ENCODE data around the gene GAPDHS. TPM values are rescaled to one million over a fixed set of nuclear protein-coding genes. Genes with fewer than 3 reads are reported as not detected.

The GAPDHS gene
- total RNA-seq, 1 experiment from 2014 or later: not detected

DNA sequence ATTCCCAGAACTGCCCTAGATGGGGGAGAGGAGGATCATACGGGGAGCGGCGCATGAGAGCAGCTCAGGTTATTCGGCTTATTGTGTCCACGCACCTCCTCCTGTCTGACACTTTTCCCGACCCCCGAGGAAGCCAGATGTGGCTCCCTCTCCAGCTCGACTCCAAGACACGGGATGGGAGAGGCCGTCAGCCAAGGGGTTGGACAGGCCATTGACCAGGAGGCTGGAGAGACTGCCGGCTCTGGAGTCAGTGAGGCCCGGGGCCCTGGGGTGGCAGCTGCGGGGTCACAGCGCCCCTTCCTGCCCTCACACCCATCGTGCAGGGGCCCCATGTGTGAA is 22.7 kb upstream of the GAPDHS start:
- DNase-seq (ENCODE audit: low spot score): no peak

DNA sequence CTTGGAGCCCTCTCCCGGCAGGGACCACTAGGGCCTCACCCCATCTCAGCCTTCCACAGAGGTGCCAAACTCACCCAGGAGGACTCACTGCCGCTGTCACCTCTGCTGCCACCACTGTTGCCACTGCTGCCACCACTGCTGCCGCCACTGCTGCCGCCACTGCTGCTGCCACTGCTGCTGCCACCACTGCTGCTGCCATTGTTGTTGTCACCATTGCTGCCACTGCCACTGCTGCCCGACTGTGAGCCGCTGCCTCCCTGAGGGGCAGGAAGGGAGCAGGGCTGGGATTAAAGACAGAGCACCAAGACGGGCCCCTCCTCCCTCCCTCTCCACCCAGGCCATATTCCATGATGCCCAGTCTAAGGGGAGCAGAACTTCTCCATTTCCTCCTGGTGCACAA is 21.9 kb upstream of the GAPDHS start:
- DNase-seq (ENCODE audit: low spot score): no peak

DNA sequence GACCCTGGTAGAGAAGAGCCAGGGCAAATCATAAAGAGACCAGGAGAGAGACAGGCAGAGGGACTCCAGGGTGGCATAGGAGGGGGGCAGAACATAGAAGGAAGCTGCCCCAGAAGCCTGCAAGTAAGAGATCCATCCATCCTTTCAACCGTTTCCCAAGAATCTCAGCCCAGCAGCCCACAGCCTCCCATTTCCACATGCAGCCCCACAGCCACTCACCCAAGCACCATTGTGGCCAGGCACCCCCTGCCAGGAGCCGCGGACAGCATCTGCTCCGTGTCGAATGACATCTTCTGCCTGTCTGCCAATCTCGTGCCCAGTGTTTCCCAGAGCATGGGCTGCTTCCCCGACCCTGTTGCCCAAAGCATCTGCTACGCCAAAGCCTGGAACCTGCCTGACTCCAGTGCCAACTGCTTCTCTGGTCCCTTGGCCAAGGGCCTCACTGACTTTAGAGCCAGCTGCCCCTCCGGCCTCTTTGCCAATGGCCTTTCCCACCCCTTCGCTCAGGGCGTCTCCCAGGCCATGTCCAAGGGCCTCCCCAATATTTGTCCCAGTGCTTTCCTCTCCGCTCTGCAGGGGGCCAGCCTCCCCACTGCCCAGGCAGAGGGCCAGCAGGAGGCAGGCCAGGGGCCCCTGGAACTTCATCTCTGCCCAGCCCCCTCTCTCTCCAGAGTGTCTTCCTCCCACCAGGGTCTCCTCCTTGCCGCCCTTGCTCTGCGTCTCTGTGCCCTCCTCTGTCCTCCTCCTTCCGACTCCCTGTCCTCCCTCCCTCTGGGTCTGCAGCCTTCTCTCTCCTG is 20.2 kb upstream of the GAPDHS start:
- no peak for DNase-seq (ENCODE audit: low spot score)

DNA sequence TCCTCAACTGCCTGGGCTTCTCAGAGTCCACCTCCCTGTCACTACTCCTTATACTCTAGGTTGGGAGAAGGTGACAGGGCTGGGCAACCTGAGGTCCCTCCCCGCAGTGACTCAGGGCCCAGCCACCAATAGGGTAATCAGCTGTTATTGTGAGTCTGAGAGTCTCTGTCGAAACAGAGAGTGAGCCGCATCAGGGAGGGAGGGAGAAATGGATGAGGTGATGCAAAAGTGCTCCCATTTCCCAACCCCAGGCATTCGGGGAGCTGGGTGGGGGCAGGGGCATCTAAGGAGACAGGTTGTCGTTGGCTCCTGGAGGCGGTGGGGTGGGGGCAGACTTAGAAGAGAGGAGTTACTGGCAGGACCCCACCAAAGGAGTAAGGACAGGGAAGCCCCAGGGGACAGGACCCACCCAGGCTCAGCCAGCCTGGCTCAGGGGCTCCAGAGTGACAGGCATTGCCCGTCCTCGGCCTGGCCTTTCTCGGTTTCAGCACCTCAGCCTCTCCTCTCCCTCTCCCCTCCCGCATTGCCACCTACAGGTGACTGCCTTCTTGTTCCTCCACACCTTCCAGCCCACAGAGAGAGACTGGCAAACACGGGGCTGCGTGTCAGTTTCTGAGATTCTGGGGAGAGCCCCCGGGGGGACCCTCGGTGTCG is 19.5 kb upstream of the GAPDHS start, which contains the start of gene DMKN:
DMKN (minus strand) TSS at position 22 of the 654 bp plus-strand sequence. CDS start 174 bp downstream, outside the sequence.
- DNase-seq (ENCODE audit: low spot score): no peak

DNA sequence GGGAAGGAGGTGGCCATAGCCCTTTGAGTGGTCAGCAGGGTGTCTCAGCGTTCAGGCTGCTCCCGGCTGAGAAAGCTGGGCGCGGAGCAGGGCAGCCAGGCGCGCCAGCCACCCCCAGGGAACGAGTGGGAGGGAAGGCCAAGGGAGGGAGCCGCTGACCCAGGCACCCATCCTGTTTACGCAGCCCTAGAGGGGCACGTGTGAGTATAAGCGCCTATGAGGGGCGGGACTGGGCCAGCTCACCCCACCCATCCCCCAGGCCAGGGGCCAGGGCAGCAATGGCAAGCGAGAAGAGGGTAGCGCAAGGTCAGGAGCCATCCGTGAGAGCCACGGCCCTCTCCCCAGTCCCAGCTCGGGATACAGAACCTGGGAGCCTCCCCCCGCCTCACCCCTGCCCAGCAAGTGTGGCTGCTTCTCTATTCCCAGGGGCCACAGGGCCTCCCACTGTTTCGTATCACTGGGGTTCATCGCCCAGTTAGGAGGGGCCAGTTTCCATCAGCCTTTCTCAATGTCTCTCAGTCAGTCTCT is 18.9 kb upstream of the GAPDHS start:
- DNase-seq (ENCODE audit: low spot score): no peak

DNA sequence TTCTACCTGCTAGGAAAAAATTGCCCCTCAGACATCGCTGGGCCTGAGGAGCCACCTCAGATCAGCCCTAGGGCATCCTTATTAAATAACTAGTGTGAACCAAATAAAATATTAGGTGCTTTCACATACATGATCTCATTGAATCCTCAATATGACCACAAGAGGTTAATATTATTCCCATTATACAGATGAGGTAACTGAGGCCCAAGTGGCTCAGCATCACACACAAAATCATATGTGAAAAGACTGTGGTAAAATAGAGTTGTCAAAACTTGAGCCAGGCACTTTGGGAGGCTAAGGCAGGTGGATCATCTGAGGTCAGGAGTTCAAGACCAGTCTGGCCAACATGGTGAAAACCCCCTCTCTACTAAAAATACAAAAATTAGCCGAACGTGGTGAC is 16.9 kb upstream of the GAPDHS start:
- DNase-seq (ENCODE audit: low spot score): no peak

DNA sequence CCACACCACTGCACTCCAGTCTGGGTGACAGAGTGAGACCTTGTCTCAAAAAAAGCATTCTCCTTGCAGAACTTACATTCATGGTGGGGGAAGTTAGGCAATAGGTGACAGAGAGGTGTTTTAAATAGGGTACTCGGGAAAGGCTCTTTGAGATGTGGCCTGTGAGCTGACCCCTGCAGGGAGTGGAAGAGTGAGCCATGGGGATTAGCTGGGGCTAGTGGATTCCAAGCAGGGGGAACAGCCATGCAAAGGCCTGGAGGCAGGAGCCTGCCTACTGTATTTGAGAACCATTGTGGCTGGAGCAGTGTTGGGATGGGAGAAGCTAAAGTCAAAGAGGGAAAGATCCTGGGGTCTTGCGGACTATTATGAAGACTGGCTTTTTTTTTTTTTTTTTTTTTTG is 15.9 kb upstream of the GAPDHS start:
- no peak for DNase-seq (ENCODE audit: low spot score)

DNA sequence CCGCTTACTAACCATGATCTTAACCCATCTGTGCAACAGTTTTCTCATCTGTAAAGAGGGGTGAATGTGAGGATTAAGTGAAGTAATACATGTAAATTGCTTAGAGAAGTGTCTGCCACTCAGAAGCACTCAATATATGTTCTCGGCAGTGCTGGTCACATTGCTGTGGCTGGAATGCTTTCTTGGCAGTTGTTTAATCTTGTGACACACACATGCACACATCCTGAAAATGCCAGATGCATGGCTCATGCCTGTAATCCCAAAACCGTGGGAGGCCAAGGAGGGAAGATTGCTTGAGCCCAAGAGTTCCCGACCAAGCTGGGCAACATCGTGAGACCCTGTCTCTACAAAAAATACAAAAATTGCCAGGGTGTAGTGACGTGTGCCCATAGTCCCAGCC is 14.9 kb upstream of the GAPDHS start:
- DNase-seq (ENCODE audit: low spot score): no peak

DNA sequence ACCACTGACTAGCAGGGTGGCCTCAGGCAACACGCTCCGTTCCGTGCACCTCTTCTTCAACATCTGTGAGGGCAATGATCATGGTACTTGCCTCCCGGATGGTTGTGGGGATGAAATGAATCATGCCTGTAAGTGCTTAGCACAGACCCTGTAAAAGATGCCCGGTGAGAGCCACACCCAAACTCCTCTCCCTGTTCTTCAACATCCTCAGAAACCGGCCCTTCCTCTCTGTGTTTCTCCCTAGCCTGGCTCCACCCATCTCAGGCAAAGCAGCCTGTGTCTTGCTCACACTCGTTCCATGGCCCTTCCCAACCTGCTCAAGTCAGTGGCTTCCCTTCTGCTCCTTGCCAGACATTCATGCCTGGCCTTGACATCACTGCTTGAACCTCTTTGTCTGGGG is 14.0 kb upstream of the GAPDHS start:
- no peak for DNase-seq (ENCODE audit: low spot score)

DNA sequence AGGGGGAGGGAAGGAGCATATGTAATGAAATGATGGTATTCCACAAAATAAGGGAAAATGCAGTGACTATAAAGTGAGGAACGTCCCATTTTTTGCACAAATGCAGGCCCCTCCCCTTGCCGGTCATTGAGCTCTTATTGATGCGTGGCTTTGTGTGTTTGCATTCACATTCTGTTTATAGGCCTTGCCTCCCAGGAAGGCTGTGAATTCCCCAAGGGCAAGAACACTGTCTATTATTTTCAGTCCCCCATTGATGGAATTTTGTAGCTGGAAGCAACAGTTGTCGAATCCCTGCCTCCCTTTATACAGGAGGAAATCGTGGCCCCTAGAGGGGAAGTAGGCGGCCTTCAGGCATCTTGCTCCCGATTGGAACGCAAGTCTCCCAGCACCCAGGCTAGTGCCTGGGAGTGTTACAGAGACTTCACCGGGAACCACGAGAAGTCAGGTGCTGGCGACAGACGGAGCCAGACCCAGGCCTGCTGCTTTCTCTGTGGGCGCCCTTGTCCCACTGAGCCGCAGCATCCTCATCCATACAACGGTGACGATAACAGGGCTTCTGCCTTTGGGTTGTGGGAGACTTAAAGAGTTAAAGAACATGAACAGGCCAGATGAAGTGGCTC is 12.0 kb upstream of the GAPDHS start:
- no peak for DNase-seq (ENCODE audit: low spot score)

DNA sequence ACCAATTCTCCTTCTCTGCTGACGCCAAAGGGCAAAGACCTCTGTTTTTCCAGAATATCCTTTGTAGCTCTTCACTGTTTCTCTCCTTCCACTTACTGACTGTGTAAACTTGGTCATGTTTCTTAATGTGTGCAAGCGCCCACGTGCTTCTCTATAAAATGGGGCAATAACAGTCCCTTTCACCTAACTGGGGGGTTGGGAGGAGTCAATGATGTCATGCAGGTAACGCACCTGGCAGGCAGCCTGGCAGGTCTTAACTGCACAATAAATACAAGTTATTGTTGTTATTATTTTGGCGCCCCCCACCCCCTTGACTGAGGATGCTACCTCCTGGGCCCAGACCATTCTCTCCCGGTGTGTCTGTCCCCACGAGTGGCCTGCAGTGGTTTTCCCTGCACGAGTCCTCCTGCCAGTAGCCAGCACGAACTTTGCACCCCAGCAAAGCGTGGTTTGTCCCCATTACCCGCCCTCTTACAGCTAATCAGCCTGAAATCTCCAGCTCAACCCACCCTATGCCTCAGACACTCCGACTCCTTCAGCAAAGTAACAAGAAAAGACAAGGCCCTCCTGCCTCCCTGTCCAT is 10.4 kb upstream of the GAPDHS start:
- peak; percentile 26 for DNase-seq (ENCODE audit: low spot score)

DNA sequence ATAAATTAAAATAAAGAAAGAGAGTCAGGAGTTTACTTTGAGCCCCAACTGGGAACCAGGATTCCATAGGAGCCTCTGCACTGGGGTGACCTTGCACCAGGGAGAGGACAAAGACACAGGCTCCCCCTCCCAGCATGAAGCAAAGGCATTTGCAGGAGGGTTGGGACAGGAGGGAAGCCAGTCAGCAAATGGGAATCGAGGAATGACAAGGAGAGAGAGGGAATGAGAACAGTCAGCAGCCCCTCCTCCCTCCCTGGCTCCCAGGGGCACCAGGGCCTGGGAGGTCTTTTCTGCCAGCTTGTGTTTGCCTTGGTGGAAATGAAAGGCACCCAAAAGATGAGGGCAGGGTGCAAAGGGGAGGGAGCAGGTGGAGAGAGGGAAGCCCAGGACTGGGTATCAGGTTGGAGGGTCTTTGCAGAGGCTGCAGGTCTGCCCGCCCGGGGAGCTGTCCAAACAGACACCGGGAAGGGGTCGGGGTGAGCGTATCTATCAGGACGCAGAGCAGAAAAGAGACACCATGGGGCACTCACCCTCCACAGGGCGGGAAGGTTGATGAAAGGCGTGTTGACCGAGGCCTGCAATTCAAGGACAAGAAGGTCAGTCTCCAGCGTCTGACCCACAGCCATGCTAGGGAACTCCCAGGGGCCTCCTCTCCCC is 8.9 kb upstream of the GAPDHS start:
- no peak for DNase-seq (ENCODE audit: low spot score)

DNA sequence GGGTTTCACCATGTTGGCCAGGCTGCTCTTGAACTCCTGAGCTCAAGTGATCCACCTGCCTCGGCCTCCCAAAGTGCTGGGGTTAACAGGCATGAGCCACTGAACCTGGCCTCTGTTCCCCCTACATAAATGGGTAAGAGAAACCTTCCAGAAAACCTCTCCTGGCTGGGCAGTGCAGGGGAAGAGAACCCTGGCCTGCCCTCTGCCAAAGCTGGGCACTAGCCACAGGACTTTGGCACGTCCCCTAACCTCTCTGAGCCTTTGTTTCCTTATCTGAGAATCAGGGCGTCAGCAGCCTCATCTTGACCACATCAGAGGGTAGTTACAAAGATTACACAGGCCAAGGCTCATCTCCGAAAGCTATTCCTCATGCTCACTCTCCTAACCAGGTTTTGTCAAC is 7.4 kb upstream of the GAPDHS start:
- no peak for DNase-seq (ENCODE audit: low spot score)

DNA sequence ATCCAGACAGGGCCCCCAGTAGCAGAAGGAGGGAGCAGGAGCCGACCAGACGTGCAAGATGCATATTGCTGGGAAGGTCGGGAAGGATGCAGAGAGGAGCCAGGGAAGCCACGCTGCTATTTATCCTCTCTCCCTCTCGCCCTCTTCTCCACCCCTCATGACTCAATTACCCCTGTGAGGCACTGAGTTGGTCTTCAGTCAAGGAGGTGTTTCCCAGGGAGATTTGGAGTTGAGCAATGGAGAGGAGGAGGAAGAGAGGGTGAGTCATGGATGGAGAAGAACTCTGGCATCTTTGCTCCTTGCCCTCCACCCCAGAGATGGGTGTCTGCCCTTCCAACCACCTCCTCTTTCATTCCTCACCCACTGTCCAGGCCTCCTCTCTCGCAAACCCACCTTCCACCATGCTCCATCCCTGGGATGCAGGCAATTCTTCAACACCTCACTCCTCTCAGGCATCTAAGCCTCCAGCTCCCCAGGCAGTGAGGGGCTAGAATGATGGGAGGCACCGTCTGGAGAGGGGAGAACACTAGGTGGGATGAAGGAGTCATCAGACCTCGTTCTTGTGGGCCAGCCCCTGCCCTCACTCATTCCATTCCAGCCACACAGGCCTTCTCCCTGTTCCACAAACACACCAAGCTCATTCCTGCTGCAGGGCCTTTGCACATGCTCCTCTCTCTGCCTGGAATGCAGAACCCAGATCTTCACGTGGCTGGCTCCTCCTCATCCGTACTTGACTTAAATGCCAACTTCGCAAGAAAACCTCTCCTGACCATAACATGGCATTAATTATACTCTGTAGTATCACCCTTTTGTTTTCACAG is 4.8 kb upstream of the GAPDHS start, which contains the start of gene SBSN:
SBSN (minus strand) TSS at position 94 of the 821 bp plus-strand sequence; CDS start at position 64, 30 bp downstream.
- no peak for DNase-seq (ENCODE audit: low spot score)

DNA sequence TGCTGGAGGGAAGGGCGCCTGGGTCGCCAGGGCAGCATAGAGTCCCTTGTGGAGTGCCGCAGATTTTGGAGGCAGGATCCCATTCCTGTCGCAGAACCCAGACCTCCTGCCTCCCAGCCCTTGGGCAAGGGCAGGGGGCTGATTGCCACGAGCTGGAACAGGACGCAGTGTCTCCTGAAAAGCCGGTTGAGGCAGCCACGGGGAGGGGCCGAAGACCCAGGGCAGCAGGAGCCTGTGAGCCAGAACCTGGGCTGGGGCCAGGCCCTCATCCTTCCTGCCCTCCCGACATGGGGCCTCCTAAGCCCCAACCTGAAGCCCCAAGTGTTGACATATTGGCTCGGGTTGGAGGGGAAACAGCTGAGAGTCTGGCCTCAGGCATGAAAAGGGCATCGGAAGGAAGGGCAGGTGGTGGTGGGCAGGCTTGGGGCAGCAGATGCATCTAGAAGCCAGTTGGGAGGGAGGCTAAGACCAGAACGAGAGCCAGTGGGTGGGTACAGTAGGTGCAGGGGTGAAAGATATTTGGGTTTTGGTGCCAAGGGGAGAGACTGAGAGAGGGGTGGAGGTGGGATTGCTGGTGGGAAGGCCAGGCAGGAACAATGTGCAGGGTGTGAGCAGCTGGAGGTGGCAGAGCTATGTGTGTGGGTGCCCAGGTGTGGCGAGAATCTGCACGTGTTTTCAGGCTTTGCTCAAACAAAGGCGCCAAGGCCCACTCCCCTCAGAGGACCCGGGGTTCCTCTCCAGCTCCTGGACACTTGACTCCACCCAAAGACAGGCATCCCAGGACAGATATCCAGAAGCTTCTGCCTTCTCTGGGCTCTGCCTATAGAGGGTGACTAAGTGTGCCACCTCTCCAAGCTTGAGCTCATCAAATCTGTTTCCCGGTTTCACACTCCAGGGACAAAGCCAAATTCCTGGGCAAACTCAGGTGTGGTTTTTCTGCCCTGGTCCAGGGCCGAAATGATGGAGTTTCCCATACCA is 3.7 kb upstream of the GAPDHS start:
- no peak for DNase-seq (ENCODE audit: low spot score)

DNA sequence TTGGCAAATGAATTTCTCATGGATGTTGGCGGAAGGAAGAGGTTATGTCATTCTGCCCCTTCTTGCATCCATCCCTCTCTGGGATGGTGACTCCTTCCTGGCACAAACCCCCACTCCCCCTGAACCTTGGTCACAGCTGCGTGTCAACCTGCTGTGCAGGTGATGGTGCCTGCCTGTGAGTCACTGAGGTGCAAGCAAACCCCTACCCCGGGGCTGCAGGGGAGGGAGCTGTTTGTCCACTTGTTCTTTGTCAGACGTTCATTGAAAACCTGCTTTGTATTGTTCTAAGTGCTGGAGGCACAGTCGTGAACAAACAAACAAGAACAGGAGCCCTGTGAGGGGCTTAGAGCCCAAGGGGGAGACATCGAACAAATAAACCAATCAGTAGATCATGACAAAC is 2.0 kb upstream of the GAPDHS start:
- DNase-seq (ENCODE audit: low spot score): no peak

DNA sequence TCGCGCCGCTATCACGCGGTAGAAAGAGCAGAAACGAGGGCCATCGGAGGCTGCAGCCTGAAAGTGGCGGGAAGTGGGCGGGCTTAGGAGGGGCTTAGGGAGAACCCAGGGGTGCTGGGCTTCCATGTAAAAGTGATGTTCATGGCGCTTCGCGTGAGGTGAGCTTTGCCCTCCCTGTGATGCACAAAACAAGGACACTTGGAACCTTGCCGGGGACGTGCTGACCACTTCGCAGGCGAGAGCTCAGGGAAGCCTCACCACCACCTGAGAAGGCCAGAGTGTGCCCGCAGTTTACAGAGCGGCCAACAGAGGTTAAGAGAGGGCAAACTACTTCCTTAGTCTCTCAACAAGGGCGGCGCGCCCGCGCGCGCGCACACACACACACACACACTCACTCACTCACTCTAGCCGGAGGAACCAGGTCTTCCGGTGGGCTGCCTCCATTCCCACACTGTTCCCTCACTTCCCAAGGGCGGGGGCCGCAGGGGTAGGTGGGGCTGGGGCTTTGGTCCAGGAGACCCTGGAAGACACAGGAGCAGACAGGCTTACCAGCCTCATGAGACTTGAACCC is 651 bp downstream of the GAPDHS start:
- peak; percentile 74 for DNase-seq (ENCODE audit: low spot score)

DNA sequence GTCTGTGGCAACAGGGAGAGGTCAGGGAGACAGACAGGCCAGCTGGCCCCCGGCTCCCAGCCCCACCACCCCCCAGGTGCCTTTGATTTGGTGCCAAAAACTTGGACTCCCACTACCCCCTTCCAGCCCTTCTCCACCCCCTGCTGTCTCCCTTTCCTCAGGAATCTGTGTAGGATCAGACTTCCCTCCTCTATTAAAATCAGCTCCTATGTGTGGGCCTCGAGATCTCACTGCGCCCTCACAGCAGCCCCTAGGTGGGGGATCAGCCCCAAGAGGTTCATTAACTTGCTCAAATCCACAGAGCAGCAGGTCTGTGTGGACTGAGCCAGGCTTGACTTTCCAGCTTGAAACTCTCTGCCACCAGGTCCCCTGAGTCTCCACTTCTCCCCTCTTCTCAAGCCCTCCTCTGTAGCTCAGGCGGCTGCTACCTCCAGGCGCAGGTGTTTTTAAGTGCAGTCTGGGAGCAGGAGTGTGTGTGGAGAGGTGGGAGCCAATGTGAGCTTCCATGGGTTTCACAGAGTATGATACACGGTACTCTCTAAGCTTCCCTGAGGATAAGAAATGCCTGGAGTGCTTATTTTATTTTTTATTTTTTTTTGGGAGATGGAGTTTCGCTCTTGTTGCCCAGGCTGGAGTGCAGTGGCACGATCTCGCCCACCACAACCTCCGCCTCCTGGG is 1.7 kb downstream of the GAPDHS start:
- DNase-seq (ENCODE audit: low spot score): no peak

DNA sequence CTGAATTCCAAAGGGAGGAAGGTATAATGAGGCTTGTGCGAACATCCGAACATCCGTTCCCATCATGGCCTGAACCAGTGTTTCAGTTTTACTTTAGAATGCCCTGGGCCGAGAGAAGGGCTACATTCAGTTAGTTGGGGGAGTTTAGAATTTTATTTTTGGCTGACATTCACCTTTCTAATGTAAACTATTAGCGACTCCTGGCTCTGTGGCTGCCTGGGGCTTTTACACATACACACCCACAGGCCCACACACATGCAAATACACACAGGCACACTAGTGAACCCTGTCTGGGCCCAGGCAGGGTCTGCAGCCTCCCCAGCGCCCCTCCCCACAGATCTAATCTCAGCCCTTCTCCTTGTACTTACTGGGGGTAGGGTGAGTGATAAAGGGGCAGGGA is 6.1 kb downstream of the GAPDHS start:
- no peak for DNase-seq (ENCODE audit: low spot score)
